ENCODE results near the gene NFKBIL1. TPM values are rescaled to one million over a fixed set of nuclear protein-coding genes. Genes with fewer than 3 reads are reported as not detected.

Gene NFKBIL1
- total and polyA plus RNA-seq, 9 of the 15 experiments (the other 6 are each of a cell fraction or from before 2014, with no cell fraction given) = 0.49 to 33.1 (median 7.6) TPM

DNA sequence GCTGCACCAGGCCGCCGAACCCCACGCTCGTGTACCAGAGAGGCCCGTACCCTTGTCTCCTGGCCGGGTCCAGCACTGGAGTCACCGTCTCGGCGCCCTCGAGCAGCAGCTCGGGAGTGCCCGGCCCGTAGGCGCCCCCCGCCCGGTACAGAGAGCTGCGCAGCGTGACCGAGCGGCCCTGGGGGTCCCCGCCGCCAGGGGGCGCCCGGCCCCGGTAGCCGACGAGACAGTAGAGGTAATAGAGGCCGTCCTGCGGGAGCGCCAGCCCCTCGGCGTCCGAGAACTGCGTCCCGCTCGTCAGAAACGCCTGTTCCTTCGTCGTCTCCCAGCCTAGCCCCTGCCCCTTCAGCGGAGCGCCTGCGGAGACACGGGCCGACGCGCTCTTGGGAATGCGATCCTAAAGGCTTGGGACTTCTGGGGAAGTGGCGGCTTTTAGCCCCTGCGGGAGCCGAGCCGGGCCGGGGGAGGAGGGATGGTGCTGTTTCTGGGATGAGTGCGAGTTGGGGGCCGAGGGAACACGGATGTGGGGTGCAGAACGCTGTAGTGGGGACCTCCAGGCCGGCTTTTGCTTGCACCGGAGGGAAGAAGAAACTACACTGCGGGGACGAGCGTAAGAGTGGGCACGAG lies 33.5 kb downstream of the NFKBIL1 start (continued):
- TF ChIP-seq CREBBP (IDR thresholded peaks at IDR 0.05; ENCODE audit: low read depth, low read length) (no peak), CC2D1A (IDR thresholded peaks at IDR 0.05) (no peak), NR1H2 (CRISPR knock-in tag; IDR thresholded peaks at IDR 0.05) (peak; percentile 96; the same call in 1 of the 2 replicates), ZNF449 (CRISPR knock-in tag; IDR thresholded peaks at IDR 0.05) (no peak), MAX (CRISPR knock-in tag; IDR thresholded peaks at IDR 0.05) (peak; percentile 85), ESRRA (IDR thresholded peaks at IDR 0.05; ENCODE audit: borderline replicate concordance, low read depth) (no peak), ZNF143 (CRISPR knock-in tag; IDR thresholded peaks at IDR 0.05) (no peak), HSF4 (CRISPR knock-in tag; IDR thresholded peaks at IDR 0.05; ENCODE audit: borderline replicate concordance) (no peak), U2AF2 (optimal IDR thresholded peaks at IDR 0.05; ENCODE audit: low read depth, low read length) (no peak), SMARCE1 (IDR thresholded peaks at IDR 0.05) (peak; percentile 33), ILF3 (IDR thresholded peaks at IDR 0.05; ENCODE audit: borderline replicate concordance) (no peak), CAMTA2 (CRISPR knock-in tag; conservative IDR thresholded peaks at IDR 0.05) (no peak), MEF2A (IDR thresholded peaks at IDR 0.05; ENCODE audit: control insufficient read depth, low read depth, low read length) (no peak), SMAD4 (CRISPR knock-in tag; conservative IDR thresholded peaks at IDR 0.05) (peak; percentile 94), HNRNPK (IDR thresholded peaks at IDR 0.05; ENCODE audit: low read depth, low read length, poor library complexity, severe bottlenecking) (no peak), ARHGAP35 (IDR thresholded peaks at IDR 0.05; ENCODE audit: partially characterized antibody) (no peak), MTF1 (CRISPR knock-in tag; IDR thresholded peaks at IDR 0.05; ENCODE audit: borderline replicate concordance) (no peak), ELK3 (CRISPR knock-in tag; IDR thresholded peaks at IDR 0.05) (no peak), RCOR1 (IDR thresholded peaks at IDR 0.05; ENCODE audit: borderline replicate concordance in 1 of 2, low read depth in 2 of 2, low read length in 2 of 2) (peak; percentile 57 to 61; a peak in 2 of 4 replicates), MTA1 (IDR thresholded peaks at IDR 0.05; ENCODE audit: borderline replicate concordance) (peak; percentile 46; the same call in 1 of the 2 replicates), HOXB6 (CRISPR knock-in tag; IDR thresholded peaks at IDR 0.05; ENCODE audit: borderline replicate concordance) (no peak), ZNF232 (CRISPR knock-in tag; IDR thresholded peaks at IDR 0.05) (no peak)
- TF ChIP-seq, protein P1, sequence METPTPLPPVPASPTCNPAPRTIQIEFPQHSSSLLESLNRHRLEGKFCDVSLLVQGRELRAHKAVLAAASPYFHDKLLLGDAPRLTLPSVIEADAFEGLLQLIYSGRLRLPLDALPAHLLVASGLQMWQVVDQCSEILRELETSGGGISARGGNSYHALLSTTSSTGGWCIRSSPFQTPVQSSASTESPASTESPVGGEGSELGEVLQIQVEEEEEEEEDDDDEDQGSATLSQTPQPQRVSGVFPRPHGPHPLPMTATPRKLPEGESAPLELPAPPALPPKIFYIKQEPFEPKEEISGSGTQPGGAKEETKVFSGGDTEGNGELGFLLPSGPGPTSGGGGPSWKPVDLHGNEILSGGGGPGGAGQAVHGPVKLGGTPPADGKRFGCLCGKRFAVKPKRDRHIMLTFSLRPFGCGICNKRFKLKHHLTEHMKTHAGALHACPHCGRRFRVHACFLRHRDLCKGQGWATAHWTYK (CRISPR knock-in tag; IDR thresholded peaks at IDR 0.05) = peak; percentile 78; the same call in 1 of the 2 replicates
- TF ChIP-seq, protein P2, sequence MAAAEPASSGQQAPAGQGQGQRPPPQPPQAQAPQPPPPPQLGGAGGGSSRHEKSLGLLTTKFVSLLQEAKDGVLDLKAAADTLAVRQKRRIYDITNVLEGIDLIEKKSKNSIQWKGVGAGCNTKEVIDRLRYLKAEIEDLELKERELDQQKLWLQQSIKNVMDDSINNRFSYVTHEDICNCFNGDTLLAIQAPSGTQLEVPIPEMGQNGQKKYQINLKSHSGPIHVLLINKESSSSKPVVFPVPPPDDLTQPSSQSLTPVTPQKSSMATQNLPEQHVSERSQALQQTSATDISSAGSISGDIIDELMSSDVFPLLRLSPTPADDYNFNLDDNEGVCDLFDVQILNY (CRISPR knock-in tag; IDR thresholded peaks at IDR 0.05) = peak; percentile 96
